Vagina (tissue), 2 donors: ENCODE measurements around the gene C10orf71.

Experiments used
- CTCF ChIP-seq, 3 experiments: fragments of 450-650 bp in 2 of 3; fragments of 200-600 bp in 1 of 3; sonication (generic) in 1 of 3; IDR thresholded peaks; one replicate each; pipeline ENCODE4 v1.5.1; 2017 to 2019; ENCODE audit warnings: antibody characterized with exemption in 3 of 3, mild to moderate bottlenecking in 2 of 3, moderate library complexity in 2 of 3
- POLR2A ChIP-seq, 2 donors: fragments of 450-650 bp; IDR thresholded peaks; one replicate each; pipeline ENCODE4 v1.6.1; 2017; ENCODE audit warnings: antibody characterized with exemption in 2 of 2, mild to moderate bottlenecking in 2 of 2, moderate library complexity in 2 of 2
- POLR2AphosphoS5 ChIP-seq, 2 donors: sonication (generic); formaldehyde crosslinking; IDR thresholded peaks; one replicate each; pipeline ENCODE4 v1.9.0; 2017; ENCODE audit warnings: antibody characterized with exemption in 2 of 2, mild to moderate bottlenecking in 2 of 2, low read depth in 1 of 2; ENCODE audit not compliant: insufficient read depth in 1 of 2

GRCh38 chr10:49360271-49361177 lies 61.6 kb downstream of the C10orf71 start:
- no peak for TF ChIP-seq CTCF (IDR thresholded peaks at IDR 0.05)
- no peak for TF ChIP-seq POLR2A (IDR thresholded peaks at IDR 0.05)
- no peak for TF ChIP-seq POLR2AphosphoS5 (IDR thresholded peaks at IDR 0.05; ENCODE audit: insufficient read depth in 1 of 2, low read depth in 1 of 2)
